DMS79 (cell line): ENCODE measurements around the gene HOXC9.

Experiments used
- DNase-seq: peaks from one replicate; lab custom pipeline; 2025; lab: John Stamatoyannopoulos, UW

The HOXC9 gene

GRCh38 chr12:53976172-53976822 lies 23.7 kb upstream of the HOXC9 start:
- no peak for DNase-seq

GRCh38 chr12:53976823-53977595 lies 23.0 kb upstream of the HOXC9 start:
- DNase-seq = no peak

GRCh38 chr12:53977596-53978445 lies 22.1 kb upstream of the HOXC9 start:
- no peak for DNase-seq

- DNase-seq = no peak
These were observed 21.2 kb upstream of the HOXC9 start for GRCh38 chr12:53978477-53979356.

- no peak for DNase-seq
These were observed 19.7 kb upstream of the HOXC9 start for GRCh38 chr12:53980104-53980801.

- no peak for DNase-seq
These were observed 19.0 kb upstream of the HOXC9 start for GRCh38 chr12:53980802-53981496.

GRCh38 chr12:53981634-53982565 lies 18.1 kb upstream of the HOXC9 start:
- DNase-seq = no peak

GRCh38 chr12:53982648-53983567 lies 17.1 kb upstream of the HOXC9 start:
- DNase-seq = no peak

- no peak for DNase-seq
These were observed 16.4 kb upstream of the HOXC9 start for GRCh38 chr12:53983568-53983949.

GRCh38 chr12:53983950-53984572 lies 15.9 kb upstream of the HOXC9 start:
- no peak for DNase-seq

- peak; percentile 58 for DNase-seq
These were observed 14.9 kb upstream of the HOXC9 start, which contains the start of gene HOXC10 for GRCh38 chr12:53984901-53985691. TSS of gene HOXC10 (plus strand) at chr12:53985146. CDS start at chr12:53985260, 114 bp downstream.

- DNase-seq = no peak
These were observed 14.3 kb upstream of the HOXC9 start for GRCh38 chr12:53985692-53985993.

- no peak for DNase-seq
These were observed 13.8 kb upstream of the HOXC9 start for GRCh38 chr12:53985994-53986685.

GRCh38 chr12:53986686-53987483 lies 13.1 kb upstream of the HOXC9 start:
- no peak for DNase-seq

- no peak for DNase-seq
These were observed 12.2 kb upstream of the HOXC9 start for GRCh38 chr12:53987787-53988230.
